MM.1S (cell line): ENCODE data around the gene KLHL18.

Source experiments
- DNase-seq: peaks from one replicate; pipeline ENCODE4 v3.0.0-alpha.2; 2015
- H2AFZ ChIP-seq: fragments of 300-600 bp; sonication (generic); 2 replicates; pipeline ENCODE4 v1.6.0; 2016; ENCODE audit warnings: antibody characterized with exemption, low read length
- H3F3A ChIP-seq: fragments of 300-600 bp; sonication (generic); 2 replicates; pipeline ENCODE4 v1.6.1; 2016; ENCODE audit warnings: mild to moderate bottlenecking, antibody characterized with exemption, low read length, moderate library complexity, mixed read lengths; ENCODE audit not compliant: insufficient read depth
- H3K27ac ChIP-seq: fragments of 300-600 bp; sonication (generic); 2 replicates; pipeline ENCODE4 v1.5.1; 2016; ENCODE audit warnings: mild to moderate bottlenecking, low read length
- H3K27me3 ChIP-seq: fragments of 300-600 bp; sonication (generic); replicated peaks from 2 replicates; pipeline ENCODE4 v1.6.0; 2016; ENCODE audit warnings: low read length; ENCODE audit not compliant: insufficient read depth
- H3K36me3 ChIP-seq: fragments of 300-600 bp; sonication (generic); replicated peaks from 2 replicates; pipeline ENCODE4 v1.6.1; 2016; ENCODE audit warnings: mild to moderate bottlenecking, low read length, mixed read lengths; ENCODE audit not compliant: insufficient read depth
- H3K4me1 ChIP-seq: fragments of 300-600 bp; sonication (generic); 2 replicates; pipeline ENCODE4 v1.6.1; 2016; ENCODE audit warnings: low read length, mixed read lengths
- H3K4me2 ChIP-seq: fragments of 300-600 bp; sonication (generic); 2 replicates; pipeline ENCODE4 v1.6.0; 2016; ENCODE audit warnings: low read depth, low read length
- H3K4me3 ChIP-seq: fragments of 300-600 bp; sonication (generic); 2 replicates; pipeline ENCODE4 v1.5.1; 2016; ENCODE audit warnings: low read length, mixed read lengths
- H3K79me2 ChIP-seq: fragments of 300-600 bp; sonication (generic); 2 replicates; pipeline ENCODE4 v1.6.1; 2016; ENCODE audit warnings: mixed run types, low read length, mixed read lengths
- H3K9ac ChIP-seq: fragments of 300-600 bp; sonication (generic); 2 replicates; pipeline ENCODE4 v1.6.1; 2016; ENCODE audit warnings: low read length, mixed read lengths
- H3K9me2 ChIP-seq: fragments of 300-600 bp; sonication (generic); replicated peaks from 2 replicates; pipeline ENCODE4 v1.6.1; 2016; ENCODE audit warnings: mild to moderate bottlenecking, low read length, mixed read lengths; ENCODE audit not compliant: insufficient read depth
- H3K9me3 ChIP-seq: fragments of 300-600 bp; sonication (generic); replicated peaks from 2 replicates; pipeline ENCODE4 v1.6.1; 2016; ENCODE audit warnings: mild to moderate bottlenecking, low read length, mixed read lengths; ENCODE audit not compliant: insufficient read depth
- H4K20me1 ChIP-seq: fragments of 300-600 bp; sonication (generic); 2 replicates; pipeline ENCODE4 v1.6.1; 2016; ENCODE audit warnings: mild to moderate bottlenecking, low read length, moderate library complexity, mixed read lengths; ENCODE audit not compliant: insufficient read depth
- EZH2 ChIP-seq: fragments of 300-600 bp; sonication (generic); optimal IDR thresholded peaks from 2 replicates; pipeline ENCODE3; 2017; ENCODE audit warnings: low read depth, mild to moderate bottlenecking, antibody characterized with exemption, low read length, mixed read lengths
- EZH2phosphoT487 ChIP-seq: fragments of 300-600 bp; sonication (generic); IDR thresholded peaks from 2 replicates; pipeline ENCODE4 v1.6.1; 2018; ENCODE audit warnings: antibody characterized with exemption, low read length
- TF ChIP-seq, protein P1 (sequence below): fragments of 300-600 bp; sonication (generic); IDR thresholded peaks from 2 replicates; pipeline ENCODE4 v1.5.1; 2016; ENCODE audit warnings: antibody characterized with exemption, low read length, mixed read lengths

Gene KLHL18

DNA sequence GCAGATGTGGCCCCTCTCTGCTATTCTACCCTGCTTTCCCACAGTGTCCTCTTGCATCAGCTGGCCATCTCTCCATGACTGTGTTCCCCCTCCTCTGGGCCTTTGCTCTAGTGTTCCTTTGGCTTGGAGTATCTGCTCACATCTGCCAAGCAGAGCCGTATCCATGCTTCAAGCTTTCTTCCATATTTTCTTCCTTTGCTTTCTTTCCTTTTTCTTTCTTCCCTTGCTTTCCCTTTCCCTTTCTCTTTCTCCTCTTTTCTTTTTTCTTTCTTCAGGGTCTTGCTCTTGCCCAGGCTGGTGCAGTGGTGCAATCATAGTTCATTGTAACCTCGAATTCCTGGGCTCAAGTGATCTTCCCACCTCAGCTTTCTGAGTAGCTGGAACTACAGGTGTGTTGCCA is 12.6 kb downstream of the KLHL18 start:
- Histone ChIP-seq H4K20me1 (no peaks in the 10 kb centered on the region), H3K9me3 (no peaks in the 10 kb centered on the region), H3K4me2 (no peak overlapping the region), H3K4me3 (no peak overlapping the region), H3K9me2 (no peaks in the 10 kb centered on the region), H3K79me2 (peaks cover 47% of the 10 kb centered on the region), H3K27ac (no peak overlapping the region), H3K27me3 (no peaks in the 10 kb centered on the region), H3K4me1 (peaks cover 18% of the 10 kb centered on the region), H3F3A (peaks cover 7% of the 10 kb centered on the region; the same call in 1 of the 2 replicates), H3K9ac (no peak overlapping the region), H3K36me3 (no peaks in the 10 kb centered on the region), H2AFZ (no peak overlapping the region)
- DNase-seq: no peak
- TF ChIP-seq, protein P1, sequence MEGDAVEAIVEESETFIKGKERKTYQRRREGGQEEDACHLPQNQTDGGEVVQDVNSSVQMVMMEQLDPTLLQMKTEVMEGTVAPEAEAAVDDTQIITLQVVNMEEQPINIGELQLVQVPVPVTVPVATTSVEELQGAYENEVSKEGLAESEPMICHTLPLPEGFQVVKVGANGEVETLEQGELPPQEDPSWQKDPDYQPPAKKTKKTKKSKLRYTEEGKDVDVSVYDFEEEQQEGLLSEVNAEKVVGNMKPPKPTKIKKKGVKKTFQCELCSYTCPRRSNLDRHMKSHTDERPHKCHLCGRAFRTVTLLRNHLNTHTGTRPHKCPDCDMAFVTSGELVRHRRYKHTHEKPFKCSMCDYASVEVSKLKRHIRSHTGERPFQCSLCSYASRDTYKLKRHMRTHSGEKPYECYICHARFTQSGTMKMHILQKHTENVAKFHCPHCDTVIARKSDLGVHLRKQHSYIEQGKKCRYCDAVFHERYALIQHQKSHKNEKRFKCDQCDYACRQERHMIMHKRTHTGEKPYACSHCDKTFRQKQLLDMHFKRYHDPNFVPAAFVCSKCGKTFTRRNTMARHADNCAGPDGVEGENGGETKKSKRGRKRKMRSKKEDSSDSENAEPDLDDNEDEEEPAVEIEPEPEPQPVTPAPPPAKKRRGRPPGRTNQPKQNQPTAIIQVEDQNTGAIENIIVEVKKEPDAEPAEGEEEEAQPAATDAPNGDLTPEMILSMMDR: no peak

DNA sequence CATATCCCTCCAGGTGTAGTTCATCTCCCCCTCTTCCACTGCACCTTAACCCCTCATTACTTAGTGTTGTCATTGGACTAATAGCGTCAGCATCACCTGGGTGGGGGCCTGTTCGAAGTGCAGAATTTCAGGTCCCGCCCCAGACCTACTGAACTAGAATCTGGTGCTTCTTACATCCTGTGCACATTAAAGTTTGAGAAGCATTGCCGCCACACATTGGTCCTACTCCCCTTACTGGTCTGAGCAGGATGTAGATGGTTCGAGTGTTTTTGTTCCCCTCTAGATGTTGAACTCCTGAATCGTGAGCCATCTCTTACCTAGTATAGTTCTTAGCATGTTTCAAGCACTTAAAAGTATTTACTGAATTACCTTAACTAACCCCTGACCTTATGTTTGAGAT is 13.2 kb downstream of the KLHL18 start:
- Histone ChIP-seq H3K36me3 (no peaks in the 10 kb centered on the region), H3K4me2 (no peak overlapping the region; the same call in 1 of the 2 replicates), H3K27me3 (no peaks in the 10 kb centered on the region), H3K4me3 (no peak overlapping the region), H3K9me3 (no peaks in the 10 kb centered on the region), H2AFZ (no peak overlapping the region), H3K27ac (no peak overlapping the region), H3F3A (peaks cover 7% of the 10 kb centered on the region; the same call in 1 of the 2 replicates), H3K4me1 (peaks cover 18% of the 10 kb centered on the region), H3K79me2 (peaks cover 41% of the 10 kb centered on the region), H3K9me2 (no peaks in the 10 kb centered on the region), H4K20me1 (no peaks in the 10 kb centered on the region), H3K9ac (no peak overlapping the region)
- DNase-seq: no peak
- TF ChIP-seq, protein P1: no peak
- TF ChIP-seq EZH2phosphoT487 (no peak), EZH2 (no peak)

DNA sequence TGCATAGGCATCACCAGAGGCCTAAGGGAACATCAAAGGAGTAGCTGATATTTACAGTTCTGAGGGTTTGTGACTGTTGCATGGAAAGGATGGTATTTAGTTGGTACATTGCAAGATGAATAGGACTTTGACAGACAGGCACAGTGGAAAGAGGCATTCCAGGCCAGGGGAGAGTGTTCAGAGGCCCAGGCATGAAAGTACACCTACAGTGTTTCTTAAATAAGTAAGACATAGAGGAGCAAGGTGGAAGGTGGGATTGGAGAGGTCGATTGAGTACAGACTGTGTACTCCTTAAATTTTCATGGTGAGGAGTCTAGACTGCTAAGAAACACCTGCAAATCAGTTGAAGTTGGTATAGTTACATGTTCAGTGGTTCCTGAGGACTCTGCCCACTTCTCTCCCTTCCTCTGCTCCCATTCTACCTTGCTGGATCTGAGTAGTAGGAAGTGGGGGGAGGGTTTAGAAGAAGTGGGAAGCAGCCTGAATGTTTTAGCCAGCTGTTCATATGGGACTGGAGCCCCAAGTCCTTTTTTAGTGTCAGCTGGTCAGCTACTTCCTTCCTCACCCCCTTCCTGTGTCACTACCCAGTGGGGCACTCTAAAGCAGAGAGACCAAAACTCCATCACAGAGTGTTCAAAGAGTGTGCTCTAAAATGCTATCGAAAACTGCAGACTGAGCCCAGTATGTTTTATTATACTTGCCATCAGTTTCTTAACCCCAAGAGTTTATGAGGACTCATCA is 14.0 kb downstream of the KLHL18 start:
- Histone ChIP-seq H4K20me1 (no peaks in the 10 kb centered on the region), H3K4me1 (peaks cover 18% of the 10 kb centered on the region), H3K79me2 (peaks cover 37% of the 10 kb centered on the region), H3K9ac (no peak overlapping the region), H3K27me3 (no peaks in the 10 kb centered on the region), H3K9me3 (no peaks in the 10 kb centered on the region), H3K9me2 (no peaks in the 10 kb centered on the region), H3K4me2 (peak overlapping the region; percentile 54), H3K27ac (peak overlapping the region; percentile 16; the same call in 1 of the 2 replicates), H3K36me3 (no peaks in the 10 kb centered on the region), H3K4me3 (0 out of 2 replicates have a peak overlapping the region, but pooled peaks have one; percentile 7), H3F3A (peaks cover 7% of the 10 kb centered on the region; the same call in 1 of the 2 replicates), H2AFZ (no peak overlapping the region; the same call in 1 of the 2 replicates)
- TF ChIP-seq, protein P1: no peak
- no peak for TF ChIP-seq EZH2
- no peak for TF ChIP-seq EZH2phosphoT487
- peak; percentile 17 for DNase-seq
